ENCODE data around the gene ADGRL2. TPM values are rescaled to one million over a fixed set of nuclear protein-coding genes. Genes with fewer than 3 reads are reported as not detected.

ADGRL2 gene
- total RNA-seq (2011; cell fraction: chromatin; rRNA removed; ENCODE audit: low replicate concordance) = not detected in 2 replicates
- not detected in 2 replicates for total RNA-seq (2011; cell fraction: nucleolus; rRNA removed)
- not detected in 2 replicates for total RNA-seq (2011; cell fraction: nucleoplasm; rRNA removed)
- total RNA-seq (2014; rRNA removed) = not detected in 2 replicates
- total RNA-seq (2014; rRNA removed; fragmentation: Illumina TruSeq; extraction: Trizol) = 0.15 TPM in 1 of 2 replicates, not detected in the other
- 0.04 TPM in 1 of 2 replicates, not detected in the other for total RNA-seq (2015; rRNA removed; fragmentation: Illumina TruSeq; extraction: Trizol)
- 0.13 and 0.40 TPM in 2 replicates for total RNA-seq (2021)
- polyA plus RNA-seq (2011; rRNA removed) = not detected in 2 replicates
- polyA plus RNA-seq (2011; cell fraction: cytosol; rRNA removed) = not detected in 2 replicates
- not detected in 2 replicates for polyA plus RNA-seq (2011; cell fraction: nucleus; rRNA removed)
- not detected in 2 replicates for polyA plus RNA-seq (2012)
- 0.03 TPM in 1 of 2 replicates, not detected in the other for polyA plus RNA-seq (2014; fragmentation: Illumina TruSeq; extraction: Trizol)
- polyA plus RNA-seq (2014; fragmentation: Nextera tagmentation; extraction: Ambion mirVana) = not detected
- polyA plus RNA-seq (2014; rRNA removed) = not detected in 2 replicates
- 0.04 TPM in 1 of 2 replicates, not detected in the other for polyA minus RNA-seq (2011; rRNA and poly(A)+ RNA removed)
- 1.9 TPM in 1 of 2 replicates, not detected in the other for polyA minus RNA-seq (2011; cell fraction: cytosol; rRNA and poly(A)+ RNA removed)
- not detected in 2 replicates for polyA minus RNA-seq (2011; cell fraction: nucleus; rRNA and poly(A)+ RNA removed)
- percentile 5 among the genes with signal in this experiment for Bru-seq, nascent RNA
- percentile 4 among the genes with signal in this experiment for BruChase-seq, experiment 1, labeled RNA remaining after a 2-hour chase
- percentile 2 among the genes with signal in this experiment for BruChase-seq, experiment 2, labeled RNA remaining after a 6-hour chase
- long read RNA-seq, experiment 1 = 0 reads
- long read RNA-seq, experiment 2 = 0 reads
- long read RNA-seq, experiment 3 = 0 reads

DNA sequence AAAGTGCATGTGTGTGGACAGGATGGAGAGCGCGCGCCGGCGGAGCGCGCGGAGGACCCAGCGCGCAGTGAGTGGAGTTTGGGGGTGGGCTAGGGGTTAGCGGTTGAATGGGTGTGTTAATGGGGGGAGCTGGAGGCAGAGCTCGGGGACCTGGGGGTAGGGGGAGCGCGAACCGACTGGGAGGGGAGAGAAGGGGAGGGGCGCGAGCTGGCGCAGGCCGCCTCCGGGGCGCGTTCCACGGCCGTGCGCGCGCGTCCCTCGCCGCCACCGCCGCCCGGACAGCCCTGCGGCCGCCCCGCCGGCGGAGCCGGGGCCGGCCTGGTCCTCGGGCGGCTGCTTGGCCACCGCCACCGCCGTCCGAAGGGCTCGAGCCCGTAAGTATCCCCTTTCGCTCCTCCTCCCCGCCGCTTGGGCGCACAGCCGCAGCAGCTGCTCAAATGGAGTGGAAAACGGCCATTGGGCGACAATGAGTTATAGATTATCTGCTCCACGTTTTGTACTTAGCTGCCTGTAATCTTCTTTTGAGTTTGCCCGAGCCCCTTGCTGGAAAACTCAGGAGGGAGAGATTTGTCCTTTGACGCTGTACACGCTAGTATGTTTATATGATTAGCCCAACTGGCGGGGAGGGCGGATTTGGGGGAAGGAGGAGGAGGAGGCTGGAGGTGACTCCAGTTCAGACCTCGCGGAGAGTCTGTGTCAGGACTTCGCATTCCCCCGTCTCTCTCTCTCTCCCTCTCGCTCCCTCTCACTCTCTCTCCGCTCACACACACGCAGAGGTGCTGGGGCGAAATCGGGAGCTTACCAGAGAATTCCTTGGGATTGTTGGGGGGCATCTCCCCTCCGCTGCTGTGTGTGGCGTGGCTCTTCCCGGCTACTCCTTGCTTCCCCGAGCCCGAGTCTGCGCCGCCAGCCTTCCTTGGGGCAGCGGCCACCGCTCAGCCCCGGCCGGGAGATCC is at the start of gene ADGRL2:
ADGRL2 (plus strand) TSS at position 240 of the 956 bp plus-strand sequence. CDS start 36,051 bp downstream, outside the sequence.
- Histone ChIP-seq H3K9ac (ENCODE audit: insufficient read depth in 1 of 2, low read depth in 2 of 2, low read length in 2 of 2) (no peak within 1 kb of the TSS), H3K27me3 (ENCODE audit: control insufficient read depth in 2 of 2, insufficient read depth in 2 of 2, low read length in 2 of 2) (no peaks in the 10 kb centered on the region), H4K20me1 (replicated peaks; ENCODE audit: control insufficient read depth, insufficient read depth, low read length) (no peaks in the 10 kb centered on the region), H3K36me3 (ENCODE audit: control insufficient read depth, insufficient read depth, low read length) (no peaks in the 10 kb centered on the region), H3K4me2 (ENCODE audit: insufficient read depth, low read length) (no peak within 1 kb of the TSS), H3K9me3 (replicated peaks; ENCODE audit: control insufficient read depth, insufficient read depth, low read depth, low read length) (no peaks in the 10 kb centered on the region), H3K79me2 (ENCODE audit: control insufficient read depth, insufficient read depth, low read length) (no peaks in the 10 kb centered on the region), H3K4me3 (no peak within 1 kb of the TSS), H2AFZ (ENCODE audit: low read depth, low read length) (no peak within 1 kb of the TSS), H3K27ac (ENCODE audit: extremely low read depth, low read depth, low read length) (no peak within 1 kb of the TSS), H3K4me1 (replicated peaks in 1 of 2; ENCODE audit: control insufficient read depth in 2 of 2, insufficient read depth in 2 of 2, low read length in 2 of 2) (no peaks in the 10 kb centered on the region), H3K9me1 (ENCODE audit: control insufficient read depth, insufficient read depth, low read length) (no peaks in the 10 kb centered on the region)
- TF ChIP-seq DPF2 (IDR thresholded peaks at IDR 0.05) (no peak), CREB3 (tag; conservative IDR thresholded peaks at IDR 0.05; ENCODE audit: low read depth) (no peak), ZNF512 (tag; IDR thresholded peaks at IDR 0.05) (no peak), NR2C2 (CRISPR knock-in tag; IDR thresholded peaks at IDR 0.05) (no peak), NR2C2 (tag; IDR thresholded peaks at IDR 0.05) (no peak)
- TF ChIP-seq, protein P1, sequence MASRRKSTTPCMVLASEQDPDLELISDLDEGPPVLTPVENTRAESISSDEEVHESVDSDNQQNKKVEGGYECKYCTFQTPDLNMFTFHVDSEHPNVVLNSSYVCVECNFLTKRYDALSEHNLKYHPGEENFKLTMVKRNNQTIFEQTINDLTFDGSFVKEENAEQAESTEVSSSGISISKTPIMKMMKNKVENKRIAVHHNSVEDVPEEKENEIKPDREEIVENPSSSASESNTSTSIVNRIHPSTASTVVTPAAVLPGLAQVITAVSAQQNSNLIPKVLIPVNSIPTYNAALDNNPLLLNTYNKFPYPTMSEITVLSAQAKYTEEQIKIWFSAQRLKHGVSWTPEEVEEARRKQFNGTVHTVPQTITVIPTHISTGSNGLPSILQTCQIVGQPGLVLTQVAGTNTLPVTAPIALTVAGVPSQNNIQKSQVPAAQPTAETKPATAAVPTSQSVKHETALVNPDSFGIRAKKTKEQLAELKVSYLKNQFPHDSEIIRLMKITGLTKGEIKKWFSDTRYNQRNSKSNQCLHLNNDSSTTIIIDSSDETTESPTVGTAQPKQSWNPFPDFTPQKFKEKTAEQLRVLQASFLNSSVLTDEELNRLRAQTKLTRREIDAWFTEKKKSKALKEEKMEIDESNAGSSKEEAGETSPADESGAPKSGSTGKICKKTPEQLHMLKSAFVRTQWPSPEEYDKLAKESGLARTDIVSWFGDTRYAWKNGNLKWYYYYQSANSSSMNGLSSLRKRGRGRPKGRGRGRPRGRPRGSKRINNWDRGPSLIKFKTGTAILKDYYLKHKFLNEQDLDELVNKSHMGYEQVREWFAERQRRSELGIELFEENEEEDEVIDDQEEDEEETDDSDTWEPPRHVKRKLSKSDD (conservative IDR thresholded peaks at IDR 0.05; ENCODE audit: low read length) = no peak
- ATAC-seq (no peak), FAIRE-seq (no peak), DNase-seq (ENCODE audit: extremely low read depth in 1 of 4, low spot score in 3 of 4) (no peak)
- WGBS (ENCODE audit: insufficient coverage, low coverage, missing lambda C conversion rate) = 14% methylated on average over 23 of the region's 81 CpGs
- intact Hi-C loops (cut with micrococcal nuclease) (no loop called here), in situ Hi-C loops (cut with MboI) (no loop called here)
- no TSS peak for BruUV-seq (replicated peaks)
- ChIA-PET POLR2A (no interaction called here), CTCF (ENCODE audit: low intra/inter-chr PET ratio) (no interaction called here)
